IPS-20b (cell line): ENCODE measurements around the gene LPP.

Experiments used
- H3K27ac ChIP-seq: one replicate; pipeline ENCODE4 v1.5.1; 2013; ENCODE audit warnings: low read length
- H3K27me3 ChIP-seq: 2 replicates; pipeline ENCODE4 v1.6.1; 2013; ENCODE audit warnings: mild to moderate bottlenecking, low read length, inconsistent platforms; ENCODE audit not compliant: insufficient read depth
- H3K36me3 ChIP-seq: 2 replicates; pipeline ENCODE4 v1.6.1; 2013; ENCODE audit warnings: low read depth, mild to moderate bottlenecking, inconsistent platforms, low read length, moderate library complexity; ENCODE audit not compliant: insufficient read depth
- H3K4me1 ChIP-seq: 2 replicates; pipeline ENCODE4 v1.6.1; 2013; ENCODE audit warnings: mild to moderate bottlenecking, control low read depth, inconsistent platforms, low read length, moderate library complexity; ENCODE audit not compliant: insufficient read depth
- H3K4me3 ChIP-seq: 2 replicates; pipeline ENCODE4 v1.5.1; 2013; ENCODE audit warnings: mild to moderate bottlenecking, low read length, inconsistent platforms
- H3K9ac ChIP-seq: 2 replicates; pipeline ENCODE4 v1.6.1; 2013; ENCODE audit warnings: low read depth, mild to moderate bottlenecking, inconsistent platforms, low read length, moderate library complexity
- H3K9me3 ChIP-seq: 2 replicates; pipeline ENCODE4 v1.6.1; 2013; ENCODE audit warnings: mild to moderate bottlenecking, low read depth, low read length, inconsistent platforms; ENCODE audit not compliant: insufficient read depth

The LPP gene

GRCh38 chr3:188553569-188553968 is 399.6 kb downstream of the LPP start:
- Histone ChIP-seq H3K9me3 (no peaks in the 10 kb centered on the region), H3K27ac (no peak overlapping the region), H3K27me3 (no peaks in the 10 kb centered on the region), H3K9ac (no peak overlapping the region), H3K4me1 (no peaks in the 10 kb centered on the region), H3K36me3 (no peaks in the 10 kb centered on the region), H3K4me3 (no peak overlapping the region)

GRCh38 chr3:188554404-188554803 is 400.4 kb downstream of the LPP start:
- Histone ChIP-seq H3K4me3 (no peak overlapping the region), H3K9me3 (no peaks in the 10 kb centered on the region), H3K4me1 (no peaks in the 10 kb centered on the region), H3K27ac (no peak overlapping the region), H3K36me3 (no peaks in the 10 kb centered on the region), H3K27me3 (no peaks in the 10 kb centered on the region), H3K9ac (no peak overlapping the region)

GRCh38 chr3:188557235-188557634 is 403.3 kb downstream of the LPP start:
- no peak overlapping the region for H3K4me3 ChIP-seq
- no peaks in the 10 kb centered on the region for H3K9me3 ChIP-seq
- H3K27ac ChIP-seq, result no peak overlapping the region
- H3K36me3 ChIP-seq, result no peaks in the 10 kb centered on the region
- H3K27me3 ChIP-seq, result no peaks in the 10 kb centered on the region
- no peaks in the 10 kb centered on the region for H3K4me1 ChIP-seq
- no peak overlapping the region for H3K9ac ChIP-seq

GRCh38 chr3:188558343-188559071 is 404.6 kb downstream of the LPP start:
- no peaks in the 10 kb centered on the region for H3K36me3 ChIP-seq
- H3K27ac ChIP-seq, result no peak overlapping the region
- no peaks in the 10 kb centered on the region for H3K9me3 ChIP-seq
- no peak overlapping the region for H3K9ac ChIP-seq
- H3K27me3 ChIP-seq, result no peaks in the 10 kb centered on the region
- no peak overlapping the region for H3K4me3 ChIP-seq
- H3K4me1 ChIP-seq, result no peaks in the 10 kb centered on the region

GRCh38 chr3:188559072-188559429 is 405.1 kb downstream of the LPP start:
- no peaks in the 10 kb centered on the region for H3K36me3 ChIP-seq
- H3K9ac ChIP-seq, result no peak overlapping the region
- no peaks in the 10 kb centered on the region for H3K9me3 ChIP-seq
- no peak overlapping the region for H3K27ac ChIP-seq
- H3K27me3 ChIP-seq, result no peaks in the 10 kb centered on the region
- no peak overlapping the region for H3K4me3 ChIP-seq
- no peaks in the 10 kb centered on the region for H3K4me1 ChIP-seq

GRCh38 chr3:188559856-188560255 is 405.9 kb downstream of the LPP start:
- Histone ChIP-seq H3K4me1 (no peaks in the 10 kb centered on the region), H3K4me3 (no peak overlapping the region), H3K36me3 (no peaks in the 10 kb centered on the region), H3K9ac (no peak overlapping the region), H3K27ac (no peak overlapping the region), H3K9me3 (no peaks in the 10 kb centered on the region), H3K27me3 (no peaks in the 10 kb centered on the region)

- Histone ChIP-seq H3K4me1 (no peaks in the 10 kb centered on the region), H3K9me3 (no peaks in the 10 kb centered on the region), H3K9ac (no peak overlapping the region), H3K36me3 (no peaks in the 10 kb centered on the region), H3K27me3 (no peaks in the 10 kb centered on the region), H3K27ac (no peak overlapping the region), H3K4me3 (no peak overlapping the region)
These were observed 408.2 kb downstream of the LPP start for GRCh38 chr3:188562144-188562543.

GRCh38 chr3:188567478-188568195 is 413.7 kb downstream of the LPP start:
- H3K27ac ChIP-seq, result no peak overlapping the region
- no peak overlapping the region for H3K9ac ChIP-seq
- H3K36me3 ChIP-seq, result no peaks in the 10 kb centered on the region
- no peaks in the 10 kb centered on the region for H3K27me3 ChIP-seq
- H3K9me3 ChIP-seq, result no peaks in the 10 kb centered on the region
- H3K4me3 ChIP-seq, result no peak overlapping the region
- no peaks in the 10 kb centered on the region for H3K4me1 ChIP-seq

- no peak overlapping the region for H3K27ac ChIP-seq
- no peaks in the 10 kb centered on the region for H3K36me3 ChIP-seq
- no peak overlapping the region for H3K9ac ChIP-seq
- no peaks in the 10 kb centered on the region for H3K9me3 ChIP-seq
- no peaks in the 10 kb centered on the region for H3K4me1 ChIP-seq
- no peak overlapping the region for H3K4me3 ChIP-seq
- no peaks in the 10 kb centered on the region for H3K27me3 ChIP-seq
These were observed 414.8 kb downstream of the LPP start for GRCh38 chr3:188568736-188569135.

GRCh38 chr3:188571531-188572095 is 417.7 kb downstream of the LPP start:
- H3K9ac ChIP-seq, result no peak overlapping the region
- no peaks in the 10 kb centered on the region for H3K4me1 ChIP-seq
- no peak overlapping the region for H3K27ac ChIP-seq
- H3K27me3 ChIP-seq, result no peaks in the 10 kb centered on the region
- no peak overlapping the region for H3K4me3 ChIP-seq
- H3K9me3 ChIP-seq, result no peaks in the 10 kb centered on the region
- no peaks in the 10 kb centered on the region for H3K36me3 ChIP-seq

- Histone ChIP-seq H3K4me1 (no peaks in the 10 kb centered on the region), H3K27ac (no peak overlapping the region), H3K4me3 (no peak overlapping the region), H3K27me3 (no peaks in the 10 kb centered on the region), H3K9ac (no peak overlapping the region), H3K36me3 (no peaks in the 10 kb centered on the region), H3K9me3 (no peaks in the 10 kb centered on the region)
These were observed 419.5 kb downstream of the LPP start for GRCh38 chr3:188573291-188573940.

GRCh38 chr3:188573956-188574355 is 420.0 kb downstream of the LPP start:
- no peak overlapping the region for H3K9ac ChIP-seq
- H3K9me3 ChIP-seq, result no peaks in the 10 kb centered on the region
- no peaks in the 10 kb centered on the region for H3K36me3 ChIP-seq
- H3K4me3 ChIP-seq, result no peak overlapping the region
- no peaks in the 10 kb centered on the region for H3K27me3 ChIP-seq
- H3K27ac ChIP-seq, result no peak overlapping the region
- no peaks in the 10 kb centered on the region for H3K4me1 ChIP-seq
